ENCODE data around the gene GAL3ST1.
"Not testable (repeated sequence)": the region's sequence is repeated elsewhere in the genome, so short reads cannot be mapped to it uniquely, and the experiment has no call there.

GAL3ST1 gene

GRCh38 chr22:30547188-30547587, 27.3 kb downstream of the GAL3ST1 start:
- no peak overlapping the region for H3K4me3 ChIP-seq (ENCODE audit: low read depth, low read length)
- no peaks in the 10 kb centered on the region for H3K4me1 ChIP-seq
- DNase-seq, result no peak
- H3K36me3 ChIP-seq, result no peaks in the 10 kb centered on the region
- TF ChIP-seq CTCF (IDR thresholded peaks at IDR 0.05; ENCODE audit: low read depth, low read length), result no peak
- peaks cover 16% of the 10 kb centered on the region for H3K27me3 ChIP-seq
- H3K9me3 ChIP-seq, result no peaks in the 10 kb centered on the region

- Histone ChIP-seq H3K4me1 (no peaks in the 10 kb centered on the region), H3K27me3 (peaks cover 22% of the 10 kb centered on the region), H3K36me3 (no peaks in the 10 kb centered on the region), H3K4me3 (ENCODE audit: low read depth, low read length) (no peak within 1 kb of the TSS), H3K9me3 (no peaks in the 10 kb centered on the region)
- TF ChIP-seq CTCF (IDR thresholded peaks at IDR 0.05; ENCODE audit: low read depth, low read length), result no peak
- no peak for DNase-seq
Observed at GRCh38 chr22:30546616-30547015, 27.8 kb downstream of the GAL3ST1 start, which contains the start of gene SEC14L6. Gene SEC14L6, minus strand, starts transcription at chr22:30546741. Its CDS starts 59 bp downstream, at chr22:30546682.

GRCh38 chr22:30542811-30543188, 31.7 kb downstream of the GAL3ST1 start:
- Histone ChIP-seq H3K4me1 (no peaks in the 10 kb centered on the region), H3K27me3 (peaks cover 27% of the 10 kb centered on the region), H3K36me3 (no peaks in the 10 kb centered on the region), H3K4me3 (ENCODE audit: low read depth, low read length) (no peak overlapping the region), H3K9me3 (no peaks in the 10 kb centered on the region)
- no peak for TF ChIP-seq CTCF (IDR thresholded peaks at IDR 0.05; ENCODE audit: low read depth, low read length)
- DNase-seq, result no peak

- no peaks in the 10 kb centered on the region for H3K36me3 ChIP-seq
- H3K9me3 ChIP-seq, result no peaks in the 10 kb centered on the region
- H3K27me3 ChIP-seq, result peaks cover 27% of the 10 kb centered on the region
- no peak overlapping the region; the same call in 1 of the 2 replicates for H3K4me3 ChIP-seq (ENCODE audit: low read depth, low read length)
- H3K4me1 ChIP-seq, result no peaks in the 10 kb centered on the region
- DNase-seq, result no peak
- no peak for TF ChIP-seq CTCF (IDR thresholded peaks at IDR 0.05; ENCODE audit: low read depth, low read length)
Observed at GRCh38 chr22:30541961-30542810, 32.3 kb downstream of the GAL3ST1 start.

- not testable (repeated sequence) for H3K36me3 ChIP-seq; H3K9me3 ChIP-seq; H3K4me3 ChIP-seq (ENCODE audit: low read depth, low read length); DNase-seq; H3K4me1 ChIP-seq
- H3K27me3 ChIP-seq, result peaks cover 27% of the 10 kb centered on the region
Observed at GRCh38 chr22:30541511-30541910, 33.0 kb downstream of the GAL3ST1 start.

- Histone ChIP-seq H3K9me3 (no peaks in the 10 kb centered on the region), H3K4me3 (ENCODE audit: low read depth, low read length) (no peak overlapping the region), H3K27me3 (peaks cover 27% of the 10 kb centered on the region), H3K36me3 (no peaks in the 10 kb centered on the region), H3K4me1 (no peaks in the 10 kb centered on the region)
- no peak for TF ChIP-seq CTCF (IDR thresholded peaks at IDR 0.05; ENCODE audit: low read depth, low read length)
- no peak for DNase-seq
Observed at GRCh38 chr22:30539368-30539767, 35.1 kb downstream of the GAL3ST1 start.
